Stimulated activated CD8-positive, alpha-beta memory T cell treated with anti-CD3 and anti-CD28 coated beads, Interleukin-12 subunit alpha, Interleukin-12 subunit beta, amount 100 ng/mL, for 4 hours (primary cell): ENCODE results near the gene TBC1D3L.
"Not testable (repeated sequence)": the region's sequence is repeated elsewhere in the genome, so short reads cannot be mapped to it uniquely, and the experiment has no call there.

Experiments
- DNase-seq: peaks from one replicate; pipeline ENCODE4 v3.0.0-alpha.2; 2020; ENCODE audit warnings: low read depth

The TBC1D3L gene

GRCh38 chr17:37988960-37989359 is at the start of gene TBC1D3L:
TBC1D3L (minus strand) TSS chr17:37989060; CDS start chr17:37987520, 1,540 bp downstream.
- DNase-seq = not testable (repeated sequence)

- DNase-seq = not testable (repeated sequence)
These were observed 14.8 kb upstream of the TBC1D3L start, which contains the start of gene TBC1D3D for GRCh38 chr17:38003676-38004075. TBC1D3D (plus strand) TSS chr17:38003976; CDS start chr17:38005561, 1,585 bp downstream.
